HL-60/S4 (cell line): ENCODE measurements around the gene PFDN1.

Source experiments
- in situ Hi-C: fragments of 300-500 bp; cut with MboI; formaldehyde crosslinking; loops from 2 replicates; pipeline ENCODE4 v1.14.3; 2022; ENCODE audit warnings: low sequenced_read_pairs

PFDN1 gene

DNA sequence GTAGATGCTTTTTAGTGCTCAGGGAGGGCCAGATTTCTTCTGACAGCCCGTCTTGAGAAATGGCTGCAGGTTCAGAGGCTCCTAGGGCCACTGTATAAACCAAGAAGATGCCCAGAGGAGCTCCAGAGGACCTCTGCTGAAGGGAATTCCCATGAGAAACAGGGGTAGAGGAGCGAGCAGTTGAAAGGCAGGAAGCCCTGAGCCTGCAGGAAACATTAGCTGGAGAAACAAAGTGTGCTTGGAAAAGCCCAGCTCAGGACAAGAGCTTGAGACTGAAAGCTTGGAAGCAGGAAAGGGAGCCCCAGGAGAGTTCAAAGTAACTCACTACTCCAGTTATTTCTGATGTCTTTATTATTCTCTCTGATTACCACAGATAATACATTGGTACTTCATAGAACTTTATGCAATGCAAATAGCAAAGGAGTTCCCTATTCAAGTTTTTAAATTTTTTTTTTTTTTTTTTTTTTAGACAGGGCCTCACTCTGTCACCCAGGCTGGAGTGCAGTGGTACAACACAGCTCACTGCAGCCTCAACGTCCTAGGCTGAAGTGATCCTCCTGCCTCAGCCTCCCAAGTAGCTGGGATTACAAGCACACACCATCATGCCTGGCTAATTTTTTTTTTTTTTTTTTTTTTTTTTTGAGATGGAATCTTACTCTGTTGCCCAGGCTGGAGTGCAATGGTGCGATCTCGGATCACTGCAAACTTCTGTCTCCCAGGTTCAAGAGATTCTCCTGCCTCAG is 27.0 kb upstream of the PFDN1 start:
- in situ Hi-C loops = no loop called here

DNA sequence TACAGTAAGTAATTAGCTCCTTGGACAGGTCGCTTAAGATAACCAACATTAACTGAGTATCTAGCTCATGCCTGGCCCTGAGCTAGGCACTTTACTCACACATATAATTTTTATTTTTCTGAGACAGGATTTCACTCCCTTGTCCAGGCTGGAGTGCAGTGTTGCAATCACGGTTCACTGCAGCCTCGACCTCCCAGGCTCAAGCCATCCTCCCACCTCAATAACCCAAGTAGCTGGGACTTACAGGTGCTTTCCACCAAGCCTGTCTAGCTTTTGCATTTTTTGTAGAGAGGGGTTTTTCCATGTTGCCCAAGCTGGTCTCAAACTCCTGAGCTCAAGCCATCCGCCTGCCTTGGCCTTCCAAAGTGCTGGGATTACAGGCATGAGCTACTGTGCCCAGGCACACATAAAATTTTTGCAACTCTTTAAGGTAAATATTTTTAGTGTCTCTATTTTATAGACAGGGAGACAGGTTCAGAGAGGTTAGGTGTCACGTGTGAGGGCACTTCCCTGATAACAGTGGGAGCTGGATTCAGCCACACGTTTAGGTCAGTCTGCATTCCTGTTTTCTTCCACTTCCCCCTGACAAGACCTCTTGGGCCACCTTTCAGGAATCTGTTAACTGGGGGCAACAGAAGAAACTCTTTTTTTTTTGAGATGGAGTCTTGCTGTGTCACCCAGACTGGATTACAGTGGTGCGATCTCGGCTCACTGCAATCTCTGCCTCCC is 25.3 kb upstream of the PFDN1 start:
- in situ Hi-C loops = no loop called here

DNA sequence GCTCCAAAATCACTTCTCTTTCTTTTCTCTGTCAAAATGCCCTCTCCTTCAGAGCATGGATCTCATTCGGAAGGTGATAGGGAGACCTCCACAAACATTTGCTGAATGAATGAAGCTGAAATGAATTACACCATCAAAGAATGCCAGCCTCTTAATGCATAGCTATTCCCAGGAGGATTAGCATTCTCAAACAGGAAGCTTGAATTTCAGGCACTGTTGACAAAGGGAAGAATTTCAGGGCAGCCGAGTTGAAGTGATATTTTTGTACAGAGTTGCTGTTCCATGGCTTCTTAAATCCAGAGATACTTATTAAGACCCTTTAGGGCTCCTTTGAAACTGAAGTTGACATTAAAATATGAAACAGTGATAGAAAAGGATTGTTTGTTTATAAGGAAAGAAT is 24.7 kb upstream of the PFDN1 start:
- in situ Hi-C loops = no loop called here

DNA sequence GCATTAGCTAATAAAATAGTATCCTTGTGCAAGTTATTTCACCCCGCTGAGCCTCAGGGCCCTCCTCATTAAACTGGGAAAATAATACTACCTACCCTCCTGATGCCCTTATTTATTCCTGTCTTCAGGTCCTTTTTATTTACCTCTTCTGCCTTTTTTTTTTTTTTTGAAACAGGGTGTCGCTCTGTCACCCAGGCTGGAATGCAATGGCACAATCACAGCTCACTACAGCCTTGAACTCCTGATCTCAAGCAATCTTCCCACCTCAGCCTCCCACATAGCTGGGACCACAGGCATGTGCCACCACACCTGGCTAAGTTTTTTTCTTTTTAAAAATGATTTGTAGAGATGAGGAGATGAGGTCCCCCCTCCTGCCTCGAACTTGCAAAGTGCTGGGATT is 22.6 kb upstream of the PFDN1 start:
- in situ Hi-C loops = no loop called here

DNA sequence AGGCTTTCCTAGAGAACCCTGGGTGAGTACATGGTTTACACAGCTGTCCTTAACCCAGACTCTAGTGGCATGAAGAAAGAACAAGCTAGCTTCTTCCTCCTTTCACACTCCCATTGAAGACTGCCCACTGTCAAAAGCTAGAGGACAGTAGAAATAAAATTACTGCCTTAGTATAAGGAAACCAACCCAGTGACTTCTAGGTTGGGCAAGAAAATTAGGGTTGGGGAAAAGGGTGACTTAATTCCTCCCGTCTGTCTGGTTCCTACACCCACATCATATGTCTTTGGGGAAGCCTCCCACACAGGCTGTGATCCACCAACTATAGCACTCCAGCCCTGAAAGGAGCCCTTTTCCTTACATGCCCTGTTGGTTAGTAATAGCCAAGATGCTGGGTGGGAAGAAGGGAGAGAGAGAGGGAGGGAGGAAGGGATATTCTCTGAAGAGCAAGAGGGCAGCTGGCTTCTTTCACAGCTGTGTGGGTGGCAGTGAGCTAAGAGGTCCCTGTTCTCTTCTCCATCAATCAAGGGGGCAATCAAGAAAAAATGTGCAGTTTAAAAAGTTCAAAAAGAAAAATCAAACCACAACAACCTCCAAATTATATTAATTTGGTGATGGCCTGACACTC is 21.8 kb upstream of the PFDN1 start:
- in situ Hi-C loops = no loop called here

DNA sequence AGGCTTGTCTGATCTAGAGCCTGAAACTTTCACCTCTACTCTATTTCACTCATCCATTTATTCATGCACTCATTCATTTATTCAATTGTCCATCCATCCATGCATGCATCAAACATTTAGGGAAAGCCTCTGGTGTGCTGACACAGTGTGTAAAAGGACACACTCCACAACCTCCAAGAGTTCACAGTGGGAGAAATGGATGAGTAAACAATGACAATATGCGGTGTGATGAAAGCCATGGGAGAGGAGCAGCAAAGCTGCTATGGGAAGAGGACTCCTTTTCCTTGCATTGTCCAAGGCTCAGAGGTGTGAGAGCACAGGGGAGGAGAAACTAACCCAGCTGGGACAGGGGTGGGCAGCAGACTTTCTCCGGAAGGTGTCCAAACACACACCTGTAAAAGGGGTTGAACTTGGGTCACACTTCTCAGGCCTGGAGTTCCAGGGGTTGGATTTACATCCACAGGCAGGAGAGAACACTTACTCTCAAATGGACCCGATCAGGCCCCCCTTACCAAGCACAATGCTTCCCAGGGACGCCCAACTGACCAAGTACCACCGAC is 21.2 kb upstream of the PFDN1 start:
- in situ Hi-C loops = no loop called here

DNA sequence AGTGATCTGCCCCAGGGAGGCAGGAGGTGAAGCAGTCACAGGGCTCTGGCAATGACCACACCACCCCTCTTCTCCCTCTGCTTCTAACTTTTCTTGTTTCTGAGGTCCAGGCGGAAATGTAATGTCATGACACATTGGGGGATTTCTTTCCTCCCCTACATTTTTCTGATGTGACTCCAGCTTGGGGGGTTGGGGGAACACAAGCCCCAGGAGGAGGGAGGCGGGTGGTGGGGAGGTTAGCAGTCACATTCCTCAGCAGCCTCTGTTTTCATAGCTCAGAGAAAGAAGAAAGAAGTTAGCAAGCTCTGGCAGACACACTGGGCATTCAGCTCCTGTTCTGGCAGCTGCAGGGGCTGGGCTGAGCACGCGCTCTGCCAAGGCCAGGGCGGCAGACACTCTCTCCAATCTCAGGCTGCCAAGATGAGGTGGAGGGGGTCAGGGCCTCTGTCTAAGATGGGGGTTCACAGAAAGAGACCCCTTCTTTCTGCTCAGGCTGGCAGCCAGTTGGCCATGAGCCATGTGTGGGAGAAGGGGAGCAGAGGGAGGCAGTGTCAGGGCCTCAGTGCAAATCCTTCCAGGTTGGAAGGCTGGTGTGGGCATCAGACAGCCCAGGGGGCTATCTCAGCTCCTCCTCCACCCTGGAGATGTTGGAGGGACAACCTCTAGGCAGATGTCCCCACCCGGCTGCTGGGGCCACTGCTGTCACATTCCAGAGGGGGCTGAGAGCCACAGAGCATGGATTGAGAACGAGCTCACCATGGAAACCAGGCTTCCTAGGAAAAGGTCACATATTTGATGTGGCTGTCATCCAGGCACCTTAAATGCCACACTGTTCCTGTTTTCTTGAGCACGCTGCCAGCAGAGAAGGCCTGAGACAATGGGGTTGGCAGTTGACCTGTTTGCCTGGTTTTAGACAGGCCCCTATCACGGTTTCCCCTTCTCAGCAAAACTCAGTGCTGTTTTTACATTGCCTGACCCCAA is 20.1 kb upstream of the PFDN1 start:
- in situ Hi-C loops = no loop called here

DNA sequence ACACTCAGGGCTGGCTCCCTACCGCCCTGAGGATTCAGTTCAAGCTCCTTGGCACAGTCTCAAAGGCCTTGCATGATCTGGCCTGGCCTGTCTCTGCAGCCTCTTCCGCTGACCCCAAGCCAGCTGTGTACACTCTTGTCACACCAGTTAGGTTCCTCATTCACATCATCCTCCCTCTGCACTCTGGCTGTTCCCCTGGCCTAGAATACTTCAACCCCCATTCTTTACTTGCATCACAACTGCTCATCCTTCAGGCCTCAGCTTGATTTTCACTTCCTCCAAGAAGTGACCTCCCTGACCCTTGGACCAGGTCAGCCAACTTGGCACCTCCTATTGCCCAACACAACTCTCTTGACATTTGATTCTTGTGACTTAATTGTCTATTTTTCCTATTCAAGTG is 18.9 kb upstream of the PFDN1 start:
- in situ Hi-C loops = no loop called here

DNA sequence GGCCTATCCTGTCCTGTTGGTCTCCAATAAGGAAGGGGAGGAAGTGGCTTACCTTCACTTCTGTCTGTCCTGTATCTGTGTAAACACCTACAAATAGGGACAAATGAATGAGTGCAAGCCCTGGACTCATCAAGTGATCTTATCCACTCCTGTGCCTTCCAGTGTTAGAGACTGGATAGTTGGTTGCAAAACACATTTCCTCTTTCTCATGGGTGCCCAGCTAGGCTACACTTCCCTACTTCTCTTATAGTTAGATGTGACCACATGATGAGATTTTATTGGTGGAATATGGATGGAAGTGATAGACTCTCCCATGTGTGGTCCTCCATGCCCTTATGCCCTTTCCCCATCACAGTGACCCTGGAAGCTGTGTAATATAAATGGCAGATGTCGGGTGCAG is 16.9 kb upstream of the PFDN1 start:
- in situ Hi-C loops = no loop called here

DNA sequence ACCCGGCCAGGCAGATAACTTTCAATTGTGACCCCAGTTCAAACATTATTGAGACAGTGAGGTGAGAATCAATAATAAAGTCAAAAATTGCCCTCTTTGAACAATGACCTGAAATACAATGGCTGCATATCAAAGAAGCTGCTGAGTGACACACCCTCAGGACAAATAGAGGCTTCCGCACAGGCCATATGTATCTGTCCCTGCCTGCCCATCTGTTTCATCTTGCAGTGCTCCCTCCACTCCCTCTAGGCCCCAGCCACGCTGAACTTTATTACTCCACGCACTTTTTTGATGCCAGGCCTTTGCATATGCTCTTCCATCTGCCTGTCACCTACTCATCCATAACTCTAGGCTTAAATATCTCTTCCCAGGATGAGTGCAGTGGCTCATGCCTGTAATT is 15.9 kb upstream of the PFDN1 start:
- in situ Hi-C loops = no loop called here

DNA sequence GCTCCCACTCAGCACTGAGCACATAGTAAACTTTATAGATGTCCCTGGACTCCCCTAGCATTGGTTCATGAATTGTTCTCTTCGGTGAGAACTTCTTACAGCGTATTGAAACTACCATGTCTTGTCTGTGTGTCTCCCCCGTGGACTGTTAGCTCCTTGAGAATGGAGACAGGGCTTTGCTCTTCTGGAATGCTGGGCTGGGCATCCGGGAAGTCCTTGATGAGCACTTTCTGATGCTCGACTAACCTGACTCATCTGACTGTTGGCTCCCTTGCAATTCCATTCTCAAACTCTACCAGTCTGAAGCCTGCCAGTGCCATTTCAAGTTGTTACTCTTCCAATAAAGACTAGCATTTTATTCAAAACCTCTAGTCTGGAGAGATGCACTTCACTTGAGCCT is 15.0 kb upstream of the PFDN1 start:
- in situ Hi-C loops = no loop called here

DNA sequence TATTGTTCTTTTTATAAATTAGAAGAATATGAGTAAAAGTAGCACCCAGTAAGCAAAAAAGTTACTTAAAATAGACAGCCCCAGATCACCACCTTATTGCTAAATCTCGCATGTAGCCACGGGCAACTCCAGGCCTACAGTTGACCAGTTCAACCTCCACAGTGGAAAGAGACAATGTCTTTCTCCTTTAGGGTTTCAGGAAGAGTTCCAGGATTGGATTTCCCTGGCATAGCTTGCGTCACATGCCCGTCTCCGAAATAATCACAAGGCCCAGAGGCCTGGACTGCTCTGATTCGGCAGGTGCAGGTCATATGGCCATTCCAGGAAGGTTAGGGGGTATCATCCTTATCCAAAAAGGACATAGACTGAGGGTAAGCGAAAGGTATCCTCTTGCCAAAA is 9.9 kb upstream of the PFDN1 start:
- in situ Hi-C loops = no loop called here

DNA sequence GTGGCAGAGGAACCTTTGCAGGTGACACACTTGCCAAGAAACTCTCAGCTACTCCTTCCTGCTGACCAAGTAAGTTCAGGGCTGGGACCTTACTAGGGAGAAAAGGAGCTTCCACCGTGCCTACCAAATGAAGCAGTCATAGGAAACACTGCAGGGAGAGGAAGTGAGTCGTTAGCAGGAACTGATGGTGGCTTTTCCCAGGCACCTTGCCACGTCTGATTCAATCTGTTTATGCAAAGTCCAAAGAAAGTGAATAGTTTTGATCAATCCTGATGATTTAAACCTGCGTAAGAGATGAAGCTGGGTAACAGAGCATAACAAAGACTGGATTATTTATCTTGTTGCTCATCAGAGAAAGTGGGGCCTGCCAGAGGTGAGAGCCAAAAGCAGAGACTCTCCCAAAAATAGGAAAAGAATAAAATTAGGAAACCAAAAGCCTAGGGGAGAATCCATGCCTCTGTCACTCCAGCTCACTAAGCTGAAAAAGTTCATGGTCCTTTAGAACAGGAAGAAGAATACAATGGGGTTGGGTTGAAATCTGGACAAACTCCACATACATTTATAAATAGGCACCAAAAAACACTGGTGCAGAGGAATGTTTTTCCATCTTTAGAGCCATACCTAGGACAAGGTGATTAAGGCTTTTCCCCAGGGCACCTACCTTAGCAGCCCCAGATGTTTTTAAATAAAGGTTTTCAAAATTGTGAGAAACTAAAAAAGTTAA is 9.3 kb upstream of the PFDN1 start:
- in situ Hi-C loops = no loop called here

DNA sequence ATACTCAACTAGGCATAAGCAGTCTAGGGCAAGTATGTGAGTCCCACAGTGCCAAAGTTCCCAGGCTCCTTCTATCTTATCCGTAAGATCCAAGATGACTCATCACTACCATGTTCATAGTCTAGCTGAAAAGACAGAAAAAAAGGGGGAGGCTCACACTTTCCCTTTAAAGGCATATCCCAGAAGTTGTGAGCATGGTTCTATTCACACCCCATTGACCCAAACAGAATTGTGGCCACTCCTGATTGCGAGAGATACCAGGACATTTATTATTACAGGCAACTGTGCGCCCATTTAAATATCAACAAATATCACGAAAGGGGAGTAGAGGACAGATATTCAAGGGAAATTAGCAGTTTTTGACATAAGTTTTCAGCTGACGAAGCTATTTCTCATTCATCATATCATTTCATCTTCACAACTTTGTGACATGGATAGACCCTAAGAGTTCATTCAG is 8.1 kb upstream of the PFDN1 start:
- in situ Hi-C loops = no loop called here

DNA sequence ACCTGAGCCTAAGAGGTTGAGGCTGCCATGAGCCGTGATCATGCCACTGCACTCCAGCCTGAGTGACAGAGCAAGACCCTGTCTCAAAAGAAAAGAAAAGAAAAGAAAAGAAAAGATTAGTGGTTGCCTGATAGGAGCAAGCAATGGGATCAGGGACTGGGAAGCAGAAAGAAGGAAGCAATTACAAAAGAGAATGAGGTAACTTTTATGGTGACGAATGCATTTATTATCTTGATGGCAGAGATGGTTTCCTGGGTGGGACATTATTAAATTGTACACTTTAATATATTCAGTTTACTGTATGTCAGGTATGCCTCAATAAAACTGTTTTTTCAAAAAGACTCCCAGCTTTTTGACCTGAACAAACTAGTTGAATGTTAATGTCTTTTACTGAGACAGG is 7.5 kb upstream of the PFDN1 start:
- in situ Hi-C loops = no loop called here

DNA sequence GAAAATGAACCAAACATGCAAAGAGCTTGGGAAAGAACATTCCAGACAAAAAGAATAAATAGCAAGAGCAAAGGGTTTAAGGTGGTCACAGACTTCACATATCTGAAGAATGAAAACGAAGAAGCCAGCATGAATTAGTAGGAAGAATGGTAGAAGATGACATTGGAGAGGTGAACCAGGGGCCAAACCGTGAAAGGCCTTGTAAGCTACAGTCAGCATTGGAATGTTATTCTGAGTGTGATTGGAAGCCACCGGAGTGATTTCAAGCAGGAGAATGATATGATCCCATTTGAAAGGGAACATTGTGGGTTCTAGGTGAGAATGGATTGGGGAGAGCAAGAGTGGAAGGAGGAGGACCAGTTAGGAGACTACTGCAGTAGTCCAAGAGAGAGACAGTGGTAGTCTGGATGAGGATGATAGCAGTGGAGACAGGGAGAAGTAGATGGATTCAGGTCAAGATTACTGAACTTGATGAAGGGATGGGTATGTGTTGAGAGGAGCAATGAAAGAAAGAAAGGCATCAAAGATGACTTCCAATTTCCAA is 6.9 kb upstream of the PFDN1 start:
- in situ Hi-C loops = no loop called here

DNA sequence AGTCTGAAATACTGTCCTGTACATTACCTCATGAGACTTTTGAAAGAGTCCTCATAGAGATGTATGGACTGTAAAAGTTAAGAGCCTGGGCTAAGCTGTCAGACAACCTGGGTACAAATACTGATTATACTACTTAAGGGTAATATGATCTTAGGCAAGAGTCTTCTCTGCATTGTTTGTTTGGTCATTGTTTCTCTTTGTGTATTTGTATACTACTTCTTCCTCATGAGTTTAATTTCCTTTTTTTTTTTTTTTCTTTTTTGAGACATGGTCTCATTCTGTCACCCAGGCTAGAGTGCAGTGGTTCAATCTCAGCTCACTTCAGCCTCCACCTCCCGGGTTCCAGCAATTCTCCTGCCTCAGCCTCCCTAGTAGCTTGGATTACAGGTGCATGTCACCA is 2.6 kb upstream of the PFDN1 start:
- in situ Hi-C loops = no loop called here

DNA sequence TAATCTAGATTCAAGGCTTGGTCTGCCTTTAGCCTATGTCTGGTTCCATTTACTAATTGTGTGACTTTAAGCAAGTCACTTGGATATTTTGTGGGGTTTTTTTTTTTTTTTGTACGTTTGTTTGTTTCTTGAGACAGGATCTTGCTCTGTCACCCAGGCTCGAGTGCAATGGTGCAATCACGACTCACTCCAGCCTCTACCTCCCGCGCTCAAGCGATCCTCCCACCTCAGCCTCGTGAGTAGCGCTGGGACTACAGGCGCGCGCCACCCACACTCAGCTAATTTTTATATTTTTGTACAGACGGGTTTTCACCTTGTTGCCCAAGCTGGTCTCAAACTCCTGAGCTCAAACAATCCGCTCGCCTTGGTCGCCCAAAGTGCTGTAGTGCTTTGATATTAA is 1.1 kb upstream of the PFDN1 start:
- in situ Hi-C loops = no loop called here

DNA sequence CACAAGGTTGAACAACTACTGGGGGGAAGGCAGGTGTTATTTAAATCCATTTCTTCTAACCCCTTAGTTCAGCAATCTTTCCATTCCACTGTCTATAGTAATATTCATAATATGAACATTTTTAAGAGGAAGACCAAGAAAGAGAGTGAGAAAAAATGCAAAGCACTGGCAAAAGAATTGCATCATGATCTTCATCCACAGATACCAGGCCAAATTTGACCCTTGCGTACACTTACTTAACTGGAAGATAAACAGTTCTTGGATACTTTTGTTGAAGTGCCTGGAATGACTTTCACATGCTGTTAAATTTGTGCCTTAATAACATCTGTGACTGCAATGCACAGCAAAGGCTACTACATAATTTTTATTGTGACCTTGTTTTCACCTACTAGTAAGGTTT is 1.8 kb downstream of the PFDN1 start:
- in situ Hi-C loops = no loop called here

DNA sequence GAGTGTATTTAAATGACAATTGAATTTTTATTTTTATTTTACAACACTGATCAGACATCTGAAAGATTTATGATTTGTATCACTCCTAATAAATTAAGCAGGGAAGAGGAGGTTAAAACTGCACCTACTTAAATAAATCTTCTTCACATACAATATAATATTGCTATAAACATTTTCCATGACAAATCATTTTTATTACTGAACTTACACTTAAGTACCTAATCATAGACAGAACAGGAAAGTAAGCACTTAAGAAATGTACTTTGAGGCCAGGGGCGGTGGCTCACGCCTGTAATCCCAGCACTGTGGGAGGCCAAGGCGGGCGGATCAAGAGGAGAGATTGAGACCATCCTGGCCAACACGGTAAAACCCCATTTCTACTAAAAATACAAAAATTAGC is 3.8 kb downstream of the PFDN1 start:
- in situ Hi-C loops = no loop called here
